Activated T-cell treated with anti-CD3 and anti-CD28 coated beads for 1 hour (primary cell): ENCODE measurements around the gene MXRA8.
"Not testable (repeated sequence)": the region's sequence is repeated elsewhere in the genome, so short reads cannot be mapped to it uniquely, and the experiment has no call there.

Source experiments
- DNase-seq: peaks from one replicate; pipeline ENCODE4 v3.0.0-alpha.2; 2020; ENCODE audit warnings: low read depth

The MXRA8 gene, protein sequence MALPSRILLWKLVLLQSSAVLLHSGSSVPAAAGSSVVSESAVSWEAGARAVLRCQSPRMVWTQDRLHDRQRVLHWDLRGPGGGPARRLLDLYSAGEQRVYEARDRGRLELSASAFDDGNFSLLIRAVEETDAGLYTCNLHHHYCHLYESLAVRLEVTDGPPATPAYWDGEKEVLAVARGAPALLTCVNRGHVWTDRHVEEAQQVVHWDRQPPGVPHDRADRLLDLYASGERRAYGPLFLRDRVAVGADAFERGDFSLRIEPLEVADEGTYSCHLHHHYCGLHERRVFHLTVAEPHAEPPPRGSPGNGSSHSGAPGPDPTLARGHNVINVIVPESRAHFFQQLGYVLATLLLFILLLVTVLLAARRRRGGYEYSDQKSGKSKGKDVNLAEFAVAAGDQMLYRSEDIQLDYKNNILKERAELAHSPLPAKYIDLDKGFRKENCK

DNA sequence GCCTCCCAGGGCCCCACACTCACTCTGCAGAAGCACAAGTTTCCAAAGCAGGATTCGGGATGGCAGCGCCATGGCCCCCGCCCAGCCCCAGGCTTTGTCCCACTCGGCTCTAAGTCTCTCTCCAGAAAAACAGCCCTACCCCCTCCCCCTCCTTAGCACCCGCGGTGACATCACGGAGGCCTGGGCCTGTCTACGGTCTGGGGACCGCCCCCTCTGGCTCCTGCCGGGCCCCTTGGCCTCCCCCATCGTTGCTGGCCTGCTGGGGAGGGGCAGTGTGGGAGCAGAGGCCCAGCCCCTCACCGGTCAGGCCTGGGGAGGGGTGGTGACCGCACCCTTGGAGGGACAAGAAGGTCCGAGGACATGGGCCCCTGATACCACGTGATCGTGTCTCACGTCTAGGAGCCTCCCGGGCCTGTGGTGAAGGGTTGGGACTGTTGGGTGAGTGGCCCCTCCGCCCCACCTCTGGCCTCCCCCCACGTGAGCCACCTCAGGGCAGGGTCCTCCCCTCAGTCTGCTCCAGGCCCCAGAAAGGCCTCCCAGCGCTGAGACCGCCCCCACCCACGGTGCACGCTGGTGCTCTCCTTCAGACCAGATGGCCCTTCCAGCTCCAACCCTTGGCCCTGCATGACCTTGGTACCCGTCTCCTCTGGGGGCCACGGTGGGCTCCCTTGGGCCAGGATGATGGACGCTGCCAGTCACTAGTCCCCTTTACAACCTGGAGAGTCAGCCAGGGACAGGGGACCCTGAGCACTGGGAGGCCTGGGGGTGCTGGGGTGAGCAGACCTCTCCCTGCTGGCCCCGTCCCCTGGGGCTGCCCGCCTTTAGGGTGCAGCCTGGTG lies at the start of gene MXRA8:
MXRA8 (minus strand) TSS at position 123 of the 839 bp plus-strand sequence; CDS start at position 72, 51 bp downstream.
- no peak for DNase-seq

DNA sequence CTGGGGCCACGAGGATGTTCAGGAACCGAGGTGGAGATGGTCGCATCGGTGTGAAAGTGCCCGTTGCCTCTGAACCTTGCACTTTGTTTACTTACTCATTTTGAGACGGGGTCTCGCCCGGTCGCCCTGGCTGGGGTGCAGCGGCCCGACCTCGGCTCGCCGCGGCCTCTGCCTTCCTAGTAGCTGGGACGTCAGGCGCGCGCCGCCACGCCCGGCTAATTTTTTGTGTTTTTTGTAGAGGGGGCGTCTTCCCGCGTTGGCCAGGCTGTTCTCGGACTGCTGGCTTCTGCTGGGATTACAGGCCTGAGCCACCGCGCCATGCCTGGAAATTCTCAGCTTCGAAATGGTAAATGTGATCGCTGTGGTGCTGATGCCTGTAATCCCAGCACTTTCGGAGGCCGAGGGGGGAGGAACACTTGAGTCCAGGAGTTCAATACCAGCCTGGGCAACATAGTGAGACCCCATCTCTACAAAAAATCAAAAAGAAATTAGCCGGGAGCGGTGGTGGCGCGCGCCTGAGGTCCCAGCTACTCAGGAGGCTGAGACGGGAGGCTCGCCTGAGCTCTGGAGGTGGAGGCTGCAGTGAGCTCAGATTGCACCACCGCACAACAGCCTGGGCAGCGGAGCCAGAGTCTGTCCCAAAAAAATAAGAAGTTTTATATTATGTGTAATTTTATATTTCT lies 49.4 kb upstream of the MXRA8 start:
- no peak for DNase-seq

DNA sequence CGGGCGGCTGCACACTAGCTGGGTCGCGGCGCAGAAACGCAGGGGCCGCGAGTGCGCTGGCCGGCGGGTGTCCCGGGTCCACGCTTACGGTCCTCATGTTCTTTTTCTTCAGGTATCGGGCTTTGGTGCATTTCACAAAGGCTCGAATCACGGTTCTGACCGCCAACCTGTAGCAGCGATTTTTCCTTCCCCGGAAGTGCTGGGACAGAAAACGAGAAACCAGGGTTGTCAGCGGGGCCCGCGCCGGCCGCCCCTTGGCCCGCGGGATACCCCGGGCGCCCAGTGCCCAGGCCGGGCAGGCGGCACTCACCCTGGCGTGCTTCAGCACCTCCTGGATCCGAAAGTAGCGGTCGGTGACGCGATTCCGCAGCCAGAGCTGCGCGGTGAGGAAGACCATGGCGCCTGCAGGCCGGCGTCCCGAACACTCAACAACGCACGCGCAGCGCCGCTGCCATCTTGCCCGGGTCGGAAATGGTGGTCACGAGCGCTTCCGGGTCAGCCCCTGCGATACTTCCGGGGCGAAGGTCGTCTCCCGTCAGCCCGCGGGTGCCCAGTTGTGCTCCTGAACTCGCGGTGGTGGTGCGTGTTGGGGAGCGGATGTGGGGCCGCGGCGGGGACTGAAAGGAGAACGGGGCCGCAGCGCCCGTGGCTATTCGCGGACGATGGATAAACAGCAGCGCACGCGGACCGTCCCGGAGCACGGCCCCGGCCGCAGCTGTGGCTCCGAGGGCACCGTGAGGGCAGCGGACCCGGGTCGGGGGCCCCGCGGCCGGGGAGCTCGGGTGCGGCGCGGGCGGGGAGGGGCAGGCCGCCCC lies 48.7 kb upstream of the MXRA8 start, which contains the start of gene MRPL20:
MRPL20 (minus strand) TSS at position 473 of the 815 bp plus-strand sequence; CDS start at position 397, 76 bp downstream.
- peak; percentile 93 for DNase-seq

DNA sequence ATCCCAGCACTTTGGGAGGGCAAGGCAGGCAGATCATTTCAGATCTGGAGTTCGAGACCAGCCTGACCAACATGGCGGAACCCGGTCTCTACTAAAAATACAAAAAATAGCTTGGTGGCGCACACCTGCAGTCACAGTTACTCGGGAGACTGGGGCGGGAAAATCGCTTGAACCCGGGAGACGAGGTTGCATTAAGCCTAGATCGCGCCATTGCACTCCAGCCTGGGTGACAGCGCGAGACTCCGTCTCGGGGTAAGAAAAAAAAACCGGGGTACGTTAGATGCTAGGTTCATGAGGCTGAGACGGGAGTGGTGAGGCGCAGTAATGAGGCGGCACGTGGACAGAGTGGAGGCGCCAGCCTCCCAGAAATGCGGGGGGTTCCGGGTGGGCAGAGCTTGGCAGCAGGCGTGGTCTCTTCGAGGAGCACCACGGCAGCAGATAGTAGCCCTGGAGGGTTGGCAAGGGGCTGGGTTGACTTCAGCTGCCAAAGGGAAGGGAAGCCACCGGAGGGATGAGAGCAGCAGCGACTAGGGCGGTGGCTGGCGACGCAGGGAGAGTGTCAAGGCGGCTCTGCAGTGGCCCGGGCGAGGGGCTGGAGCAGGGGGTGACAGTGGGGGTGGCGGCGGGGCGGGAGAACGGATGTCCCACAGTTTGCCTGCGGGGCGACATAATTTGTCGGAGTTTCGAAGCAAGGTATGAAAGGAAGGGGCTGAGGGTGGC lies 47.9 kb upstream of the MXRA8 start:
- DNase-seq: no peak

DNA sequence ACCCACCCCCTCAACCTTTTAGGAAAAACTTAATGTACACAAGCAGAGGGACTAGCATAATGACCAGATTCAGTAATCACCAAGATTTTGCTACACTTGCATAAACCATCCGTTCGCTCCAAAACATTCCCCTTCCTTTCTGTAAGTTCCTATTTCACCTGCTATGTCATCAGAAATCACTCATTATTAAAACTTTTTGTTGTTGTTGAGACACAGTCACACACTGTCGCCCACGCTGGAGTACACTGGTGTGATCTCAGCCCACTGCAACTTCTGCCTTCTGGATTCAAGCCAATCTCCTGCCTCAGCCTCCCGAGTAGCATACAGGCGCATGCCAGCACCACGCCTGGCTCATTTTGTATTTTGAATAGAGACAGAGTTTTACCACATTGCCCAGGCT lies 45.3 kb upstream of the MXRA8 start:
- no peak for DNase-seq

DNA sequence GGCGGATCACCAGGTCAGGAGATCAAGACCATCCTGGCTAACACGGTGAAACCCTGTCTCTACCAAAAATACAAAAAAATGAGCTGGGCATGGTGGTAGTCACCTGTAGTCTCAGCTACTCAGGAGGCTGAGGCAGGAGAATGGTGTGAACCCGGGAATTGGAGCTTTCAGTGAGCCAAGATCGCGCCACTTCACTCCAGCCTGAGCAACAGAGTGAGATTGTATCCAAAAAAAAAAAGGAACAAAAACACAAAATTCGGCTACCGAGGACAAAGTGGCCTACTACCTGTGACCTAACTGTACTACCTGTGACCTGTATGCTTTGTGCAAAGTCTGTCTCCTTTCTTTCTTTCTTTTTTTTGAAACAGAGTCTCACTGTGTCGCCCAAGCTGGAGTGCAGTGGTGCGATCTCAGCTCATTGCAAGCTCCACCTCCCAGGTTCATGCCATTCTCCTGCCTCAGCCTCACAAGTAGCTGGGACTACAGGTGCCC lies 44.6 kb upstream of the MXRA8 start:
- not testable (repeated sequence) for DNase-seq

DNA sequence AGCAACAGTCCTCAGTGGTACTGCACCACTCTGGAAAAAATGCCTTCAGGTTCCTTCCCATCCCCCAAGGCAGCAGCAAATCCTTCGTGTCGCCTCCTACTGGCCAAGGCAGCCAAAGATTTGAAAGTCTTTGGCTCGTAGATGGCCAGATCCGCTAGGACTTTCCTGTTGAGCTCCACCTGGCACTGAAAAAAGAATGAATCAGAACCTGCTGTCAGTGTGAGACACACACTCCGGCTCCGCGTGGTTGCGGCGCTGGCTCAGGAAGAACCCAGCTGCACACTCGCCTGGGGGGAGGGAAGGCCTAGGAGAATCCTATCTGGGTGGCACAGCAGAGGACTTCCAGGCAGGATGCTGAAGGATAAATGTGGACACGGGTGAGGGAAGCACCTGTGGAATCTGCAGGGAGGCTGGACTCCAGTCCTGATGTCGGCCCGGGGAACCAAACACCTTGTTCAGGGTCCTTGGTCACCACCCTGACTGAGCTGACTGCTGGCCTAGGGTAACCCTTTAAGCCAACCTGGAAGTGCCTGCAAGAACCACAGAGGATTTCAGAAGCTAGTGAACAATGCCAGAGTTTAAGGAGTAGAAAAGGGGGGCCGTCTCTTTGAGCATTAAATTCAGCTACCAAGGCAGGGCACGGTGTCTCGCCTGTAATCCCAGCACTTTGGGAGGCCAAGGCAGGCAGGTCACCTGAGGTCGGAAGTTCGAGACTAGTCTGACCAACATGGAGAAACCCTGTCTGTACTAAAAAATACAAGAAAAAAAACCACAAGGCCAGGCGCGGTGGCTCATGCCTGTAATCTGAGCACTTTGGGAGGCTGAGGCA lies 43.9 kb upstream of the MXRA8 start:
- DNase-seq: no peak

DNA sequence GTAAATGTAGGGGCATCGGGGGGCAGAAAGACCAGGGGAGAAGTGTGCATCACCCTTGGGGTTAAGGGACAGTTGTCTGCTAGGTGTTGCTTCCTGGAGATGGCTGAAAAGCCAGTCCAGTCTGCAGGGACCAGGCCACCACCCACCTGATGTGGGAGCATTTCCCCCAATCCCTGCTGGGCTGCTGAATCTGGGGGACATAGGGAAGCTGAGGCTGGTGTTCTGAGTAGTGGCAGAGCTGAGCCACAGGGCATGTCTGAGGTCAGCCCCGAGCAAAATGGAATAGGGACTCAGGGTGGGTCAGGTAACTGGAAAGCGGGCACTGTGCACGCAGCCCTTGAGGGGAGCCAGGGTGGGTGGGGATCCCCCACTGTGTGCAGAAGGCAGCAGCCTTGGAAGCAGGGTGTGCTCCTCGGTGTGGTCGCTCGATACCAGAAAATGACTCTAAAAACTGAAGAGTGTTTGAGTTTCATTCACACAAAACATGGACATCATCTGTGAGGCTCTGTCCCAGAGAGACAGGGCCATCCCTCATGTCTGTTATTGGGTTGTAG lies 43.2 kb upstream of the MXRA8 start:
- no peak for DNase-seq

DNA sequence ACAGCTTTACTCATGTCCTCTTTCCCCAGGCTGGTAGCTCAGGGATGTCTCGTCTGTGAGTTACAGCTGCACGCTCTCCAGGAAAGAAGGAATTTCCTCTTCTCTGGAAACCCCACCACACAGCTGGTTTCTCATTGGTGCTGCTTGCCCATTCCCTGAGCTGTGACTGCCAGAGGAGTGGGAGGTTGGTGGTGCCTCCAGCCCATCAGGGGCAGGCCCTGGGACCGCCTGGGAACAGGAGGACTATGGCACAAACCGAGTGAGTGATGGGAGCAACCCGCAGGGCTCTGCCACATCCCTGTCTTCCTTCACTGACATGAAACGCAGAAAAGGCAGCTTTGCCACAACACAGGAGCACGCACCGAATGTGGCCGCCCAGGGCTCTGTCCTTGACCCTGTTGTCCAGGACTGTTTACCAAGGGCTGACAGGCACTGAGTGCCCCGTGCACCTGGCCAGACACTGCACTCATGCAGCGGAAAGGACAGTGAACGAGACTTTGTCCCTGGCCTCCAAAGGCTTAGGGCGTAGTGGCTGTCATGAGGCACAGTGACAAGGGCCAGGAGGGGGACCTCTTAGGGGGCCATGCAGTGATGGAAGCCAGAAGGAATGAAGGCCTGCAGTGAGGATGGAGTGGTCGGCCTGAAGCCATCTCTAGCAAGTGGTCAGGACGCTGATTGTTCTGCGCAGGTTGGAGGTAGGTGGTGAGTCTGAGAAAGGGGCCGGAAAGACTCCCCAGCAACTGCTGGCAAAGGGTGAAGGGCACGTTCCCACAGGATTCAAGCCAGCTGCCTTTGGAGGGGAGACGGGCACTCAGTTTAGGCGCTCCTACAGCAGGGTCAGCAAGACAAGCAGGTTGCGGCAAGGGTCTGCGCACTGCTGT lies 42.5 kb upstream of the MXRA8 start:
- DNase-seq: no peak

DNA sequence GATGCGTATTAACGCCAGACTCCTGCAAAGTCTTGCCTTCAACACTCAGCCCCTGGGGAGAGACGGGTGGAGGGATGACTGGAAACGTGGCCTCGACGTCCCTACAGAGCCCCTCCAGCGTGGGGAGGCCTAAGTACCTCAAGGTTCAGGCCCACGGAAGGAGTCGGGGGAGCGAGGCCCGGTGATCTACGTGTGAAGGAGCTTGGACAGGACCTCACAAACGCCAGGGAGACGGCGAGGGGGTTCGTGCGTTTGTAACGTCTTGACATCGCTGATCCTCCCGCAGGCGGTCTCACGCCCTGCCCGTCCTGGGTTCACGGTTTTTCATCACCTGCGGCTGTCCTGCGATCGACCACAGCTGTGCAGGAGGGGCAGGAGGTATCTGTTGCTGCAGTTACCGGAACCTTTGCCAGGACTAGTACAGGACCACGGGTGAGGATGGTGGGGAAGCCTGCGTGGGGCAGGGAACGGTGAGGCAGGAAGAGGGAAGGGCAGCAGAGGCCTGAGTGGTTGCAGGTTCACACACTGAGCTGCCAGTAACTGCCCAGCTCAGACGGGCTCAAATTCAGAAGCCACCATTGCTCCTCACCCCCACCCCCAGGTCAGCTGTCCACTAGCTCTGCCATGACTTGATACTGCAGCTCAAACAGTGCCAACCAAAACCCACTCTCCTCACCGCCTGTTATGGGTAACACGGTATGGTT lies 41.7 kb upstream of the MXRA8 start:
- DNase-seq: no peak

DNA sequence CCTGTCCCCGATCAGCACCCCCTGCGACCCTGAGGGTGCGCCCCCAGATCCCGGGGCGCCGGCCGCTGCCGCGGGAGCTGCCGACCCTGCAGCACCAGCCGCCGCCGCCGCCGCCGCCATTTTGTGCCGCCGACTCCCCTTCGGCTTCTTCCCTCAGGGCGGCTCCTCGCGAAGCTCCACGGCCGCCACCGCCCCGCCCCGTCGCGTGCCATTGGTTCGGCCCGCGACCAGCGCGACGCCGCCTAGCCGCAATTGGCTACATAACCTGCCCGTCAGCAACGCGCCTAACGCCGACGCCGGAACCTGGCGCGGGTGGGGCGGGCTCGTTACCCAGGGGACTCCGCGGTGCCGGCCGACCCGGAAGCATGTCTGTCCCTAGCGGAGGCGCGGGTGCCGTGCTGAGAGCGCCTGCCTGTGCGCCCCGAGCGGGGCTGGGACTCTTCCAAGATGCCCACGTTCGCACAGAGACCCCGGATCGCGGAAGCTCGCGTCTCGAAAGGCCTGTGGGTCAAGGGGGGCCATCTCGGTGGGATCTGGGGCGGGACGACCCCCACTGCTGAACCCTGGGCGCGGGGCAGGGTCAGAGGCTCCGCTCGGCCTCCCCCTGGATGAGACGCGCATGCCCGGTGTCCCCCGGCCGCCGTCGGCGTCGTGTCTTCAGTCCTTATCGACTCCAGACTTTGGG lies 41.0 kb upstream of the MXRA8 start, which contains the start of gene CCNL2:
CCNL2 (minus strand) TSS at position 149 of the 685 bp plus-strand sequence; CDS start at position 120, 29 bp downstream.
- DNase-seq: peak; percentile 98

DNA sequence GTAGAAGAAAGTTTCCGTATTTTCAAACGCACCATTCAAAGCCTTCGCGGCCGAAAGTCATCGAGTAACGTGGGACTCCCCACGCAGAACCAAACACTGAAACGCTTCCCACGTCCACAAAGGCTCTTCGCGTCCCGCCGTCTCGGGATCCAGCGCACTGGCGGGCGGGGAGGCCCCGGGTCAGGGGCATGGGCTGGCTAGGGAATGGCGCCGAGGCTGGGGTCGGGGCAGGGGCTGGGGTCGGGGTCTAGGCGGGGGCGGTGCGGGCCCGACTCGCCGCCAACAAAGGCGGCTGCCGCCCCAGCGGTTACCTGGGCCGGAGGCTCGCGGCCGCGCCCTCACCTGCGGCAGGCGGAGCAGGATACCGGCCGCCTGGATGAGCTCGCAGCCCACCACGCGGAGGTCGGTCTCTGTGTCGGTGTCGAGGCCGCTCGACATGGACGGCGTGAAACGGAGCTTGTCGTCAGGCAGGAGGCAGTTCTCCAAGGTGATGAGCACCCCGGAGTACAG lies 40.4 kb upstream of the MXRA8 start:
- no peak for DNase-seq

DNA sequence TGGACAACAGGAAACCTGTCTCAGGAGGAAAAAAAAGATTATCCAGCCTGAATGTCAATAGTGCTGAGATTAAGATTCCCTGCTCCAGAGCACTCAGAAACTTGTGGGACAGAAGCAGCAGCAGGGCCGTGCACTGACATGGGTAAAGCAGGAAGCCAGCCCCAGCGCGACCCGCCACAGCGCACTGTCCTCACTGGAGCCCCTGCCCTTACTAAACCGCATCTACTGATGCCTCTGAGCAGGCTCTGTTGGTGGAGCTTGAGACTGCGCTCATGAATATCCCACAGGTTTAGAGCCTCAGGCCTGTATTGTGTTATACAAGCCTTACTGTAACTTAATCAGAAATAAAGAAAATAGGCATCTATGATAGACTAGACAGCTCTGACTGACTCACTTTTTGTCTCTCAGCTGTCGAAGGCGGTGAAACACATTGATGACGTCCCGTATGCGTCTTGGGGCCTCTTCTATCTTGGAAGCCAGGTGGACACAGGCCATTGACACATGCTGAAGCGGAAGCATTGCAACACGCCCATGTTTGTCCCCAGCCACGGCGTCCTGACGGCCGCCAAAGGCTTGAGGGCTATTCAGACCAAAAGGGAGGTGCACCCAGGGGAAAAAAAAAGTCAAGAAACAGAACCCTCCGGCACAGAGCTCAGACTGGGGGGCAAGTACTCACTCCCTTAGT lies 39.6 kb upstream of the MXRA8 start:
- no peak for DNase-seq

DNA sequence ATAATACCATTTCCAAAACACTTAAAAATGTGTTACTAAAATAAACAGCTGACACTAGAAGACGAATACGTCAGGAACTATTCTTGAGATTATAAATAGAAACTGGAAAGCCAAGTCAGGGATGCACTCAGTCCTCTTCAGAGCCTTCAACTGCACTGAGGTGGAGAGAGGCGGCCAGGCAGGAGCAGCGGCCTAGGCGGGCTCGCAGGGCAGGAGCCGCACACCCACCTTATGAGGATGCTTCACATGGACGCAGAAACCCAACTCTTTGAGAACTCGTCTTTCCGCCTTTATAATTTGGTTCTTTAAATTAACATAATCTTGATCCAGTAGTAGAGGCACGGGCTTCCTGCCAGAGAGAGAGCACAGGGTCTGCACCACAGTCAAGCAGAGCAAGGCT lies 36.8 kb upstream of the MXRA8 start:
- no peak for DNase-seq

DNA sequence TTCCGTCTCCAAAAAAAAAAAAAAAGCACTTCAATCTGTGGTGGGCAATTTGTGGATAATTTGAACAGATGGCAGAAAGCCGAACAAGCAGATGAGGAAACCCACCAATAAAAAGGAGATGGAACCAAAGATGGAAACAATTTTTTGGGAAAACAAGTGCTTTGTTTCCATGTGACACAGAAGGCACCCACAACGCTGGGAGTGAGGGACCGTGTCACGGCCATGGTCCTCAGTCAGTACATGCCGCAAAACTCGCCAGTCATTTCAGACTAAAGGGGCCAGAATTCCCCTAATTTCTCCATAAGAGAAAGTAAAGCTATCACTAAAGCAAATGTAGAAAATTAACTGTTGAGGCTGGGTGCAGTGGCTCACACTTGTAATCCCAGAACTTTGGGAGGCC lies 35.8 kb upstream of the MXRA8 start:
- no peak for DNase-seq

DNA sequence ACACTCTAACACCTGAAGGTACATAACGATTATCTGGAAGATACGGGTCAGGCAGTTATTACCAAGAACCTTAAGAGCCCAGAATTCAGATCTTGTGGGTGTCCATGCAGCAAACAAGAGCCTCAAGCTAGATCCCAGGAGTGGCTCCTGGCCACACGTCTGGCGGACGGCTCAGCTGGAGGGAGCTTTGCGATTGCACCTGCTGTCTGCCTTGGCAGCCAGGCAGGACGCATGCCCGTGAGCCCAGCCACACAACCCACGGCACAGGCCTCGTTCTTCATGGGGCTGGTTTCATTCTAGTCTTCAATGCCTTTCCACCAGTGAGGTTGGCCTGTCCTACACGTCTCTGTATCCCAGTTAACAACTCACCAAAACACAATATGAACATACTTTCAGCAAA lies 35.1 kb upstream of the MXRA8 start:
- DNase-seq: no peak
